Hepatic stellate cell (primary cell): ENCODE data around the gene AK9.
"Not testable (repeated sequence)": the region's sequence is repeated elsewhere in the genome, so short reads cannot be mapped to it uniquely, and the experiment has no call there.

Experiments
- DNase-seq: peaks from one replicate; pipeline ENCODE4 v3.0.0; 2011; ENCODE audit warnings: low spot score

The AK9 gene

DNA sequence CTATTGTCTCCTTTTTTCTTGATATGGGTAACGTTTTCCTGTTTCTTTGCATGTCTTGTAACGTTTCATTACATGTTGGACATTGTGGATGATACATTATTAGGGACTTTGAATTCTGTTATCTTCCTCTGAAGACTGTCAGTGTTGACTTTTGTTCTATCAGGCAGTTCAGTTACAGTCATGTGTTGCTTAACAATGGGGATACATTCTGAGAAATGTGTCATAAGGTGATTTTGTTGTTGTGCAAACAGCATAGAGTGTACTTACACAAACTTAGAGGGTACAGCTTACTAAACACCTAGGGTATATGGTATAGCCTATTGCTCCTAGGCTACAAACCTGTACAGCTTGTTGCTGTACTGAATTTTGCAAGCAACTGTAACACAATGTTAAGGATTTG, 64.7 kb downstream of the AK9 start:
- DNase-seq, result no peak

DNA sequence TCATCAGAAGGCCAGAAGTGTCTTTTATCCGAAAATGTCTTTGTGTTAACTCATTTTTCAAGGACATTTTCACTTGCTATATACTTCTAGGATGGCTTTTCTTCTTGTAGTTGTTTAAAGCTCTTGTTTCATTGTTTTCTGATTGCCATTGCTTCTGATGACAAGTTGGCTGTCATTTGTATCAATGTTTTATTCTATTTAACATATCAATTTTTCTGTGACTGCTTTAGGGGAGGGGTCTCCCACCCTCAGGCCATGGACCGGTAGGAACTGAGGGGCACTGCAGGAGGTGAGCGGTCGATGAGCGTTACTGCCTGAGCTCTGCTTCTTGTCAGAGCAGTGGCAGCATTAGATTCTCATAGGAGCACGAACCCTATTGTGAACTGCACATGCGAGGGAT, 65.8 kb downstream of the AK9 start:
- no peak for DNase-seq

DNA sequence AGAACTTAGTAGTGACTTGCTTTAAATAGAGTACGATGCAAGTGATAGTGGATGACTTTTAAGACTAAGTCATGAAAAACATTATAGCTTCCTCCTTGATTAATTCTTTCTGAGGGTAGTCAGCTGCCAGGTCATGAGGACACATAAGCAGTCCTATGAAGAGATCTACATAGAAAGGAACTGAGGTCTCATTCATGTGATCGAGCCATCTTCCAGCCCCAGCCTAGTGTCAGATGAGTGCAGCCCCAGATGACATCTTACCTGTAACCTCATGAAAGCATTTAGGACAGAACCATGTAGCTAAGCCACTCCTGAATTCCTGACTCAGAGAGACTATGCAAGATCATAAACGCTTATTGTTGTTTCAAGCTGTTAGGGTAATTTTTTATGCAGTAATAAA, 67.7 kb downstream of the AK9 start:
- no peak for DNase-seq

DNA sequence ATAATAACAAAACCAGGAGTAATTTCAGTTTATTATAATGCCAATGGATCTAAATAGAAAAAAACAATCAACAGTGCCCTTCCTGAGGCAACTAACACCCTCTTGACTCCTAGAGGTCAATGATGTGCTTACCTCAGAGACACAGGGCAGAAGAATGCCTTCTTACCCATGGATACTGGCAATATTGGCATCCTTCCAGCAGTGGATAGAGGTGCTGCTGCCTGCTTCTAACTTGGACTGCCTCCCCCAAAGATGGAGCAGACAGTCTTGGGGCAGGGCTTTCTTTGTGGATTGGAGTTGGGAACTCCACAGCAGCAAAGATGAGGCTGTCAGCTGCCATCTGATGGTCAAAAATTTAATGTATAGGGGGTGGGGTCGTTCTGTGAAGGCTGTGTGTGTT, 78.7 kb downstream of the AK9 start:
- no peak for DNase-seq

DNA sequence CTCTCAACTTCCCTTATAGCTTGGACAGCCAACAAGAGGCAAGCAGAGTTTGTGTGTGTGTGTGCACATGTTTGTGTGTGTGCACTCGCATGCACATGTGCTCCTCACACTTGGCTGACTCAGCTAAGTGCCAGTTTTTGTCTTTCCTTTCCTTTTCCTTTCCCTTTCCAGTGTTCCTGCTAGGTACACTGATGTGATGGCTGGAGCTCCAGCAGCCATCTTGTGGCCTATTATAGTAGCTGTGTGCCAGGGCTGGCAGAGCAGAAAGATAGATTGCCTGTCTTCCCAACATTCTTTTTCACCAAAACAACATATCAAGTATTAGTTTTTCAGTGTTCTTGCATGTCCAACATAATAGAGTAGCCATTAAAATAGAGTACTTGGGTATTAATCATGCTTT, 79.5 kb downstream of the AK9 start:
- DNase-seq, result no peak

DNA sequence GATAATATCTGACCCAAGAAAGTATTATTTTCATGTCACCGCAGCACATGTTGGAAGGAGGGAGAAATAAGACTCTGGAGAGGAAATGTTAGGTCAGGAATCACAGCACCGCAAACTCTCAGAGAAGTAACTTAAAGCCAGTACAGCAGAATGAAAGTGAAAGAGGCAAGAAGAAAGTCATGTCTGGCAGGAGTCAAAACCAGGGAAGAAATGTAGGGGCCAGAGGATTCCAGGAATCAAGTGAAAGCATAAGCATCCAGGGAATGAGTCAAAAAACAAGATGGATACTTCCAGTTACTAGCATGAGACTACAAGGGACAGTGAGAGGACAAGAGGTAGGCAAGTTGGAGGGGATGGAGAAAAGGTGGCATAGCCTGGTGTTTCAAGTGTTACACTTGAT, 80.4 kb downstream of the AK9 start:
- peak; percentile 17 for DNase-seq

DNA sequence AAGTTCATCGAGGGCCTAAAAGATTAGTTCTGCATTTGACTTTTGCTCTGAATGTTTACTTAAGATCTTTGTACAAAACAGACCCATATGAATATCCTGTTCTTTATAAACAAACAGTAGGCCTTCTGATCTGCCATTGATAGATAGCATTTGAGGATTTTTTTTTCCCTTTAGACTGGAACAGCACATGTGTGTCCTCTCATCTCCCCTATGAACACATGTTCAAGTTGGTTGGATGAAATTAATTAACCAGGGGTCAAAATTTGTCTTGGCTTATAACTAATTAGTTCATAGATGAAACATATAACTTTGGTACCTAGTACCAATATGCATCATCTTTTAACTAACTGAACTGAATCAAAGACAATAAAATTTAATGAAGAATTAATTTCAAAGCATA, 81.3 kb downstream of the AK9 start:
- DNase-seq, result no peak

DNA sequence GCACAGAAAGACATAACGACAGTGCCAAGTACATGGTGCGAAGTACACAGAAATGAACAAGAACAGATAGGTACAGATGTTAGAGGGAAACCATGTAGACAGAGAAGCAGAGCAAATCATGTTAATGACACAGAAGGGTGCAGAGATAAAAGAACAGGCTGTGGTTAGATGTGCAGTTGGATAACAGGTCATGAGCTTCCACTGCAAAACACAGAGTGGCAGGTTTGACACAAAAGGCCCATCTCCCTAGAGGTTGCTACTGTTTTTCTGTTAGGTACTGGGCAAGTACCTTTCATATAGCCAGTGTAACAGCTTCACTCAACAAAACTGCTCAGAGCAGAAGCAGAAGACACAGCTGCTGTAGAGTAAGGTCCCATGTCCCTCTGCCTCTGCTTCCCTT, 84.6 kb downstream of the AK9 start:
- DNase-seq, result no peak

DNA sequence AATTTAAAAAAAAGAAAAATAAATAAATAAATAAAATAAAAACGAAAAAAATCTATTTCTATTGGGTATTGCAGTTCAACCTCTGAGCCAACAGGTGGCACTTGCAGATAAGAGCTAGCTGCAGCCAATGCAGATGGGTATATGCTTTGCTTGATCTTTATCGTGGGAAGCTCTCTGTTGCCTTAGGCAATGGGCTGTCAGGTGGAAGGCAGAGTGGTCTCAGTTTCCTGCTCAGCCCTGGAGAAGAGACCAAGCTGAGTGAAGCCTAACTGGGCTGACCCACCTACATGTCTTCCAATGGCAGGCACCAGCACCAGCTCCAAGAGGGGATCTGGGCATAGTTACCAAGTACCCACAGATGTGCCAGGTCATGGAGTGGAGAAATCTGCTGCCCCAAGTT, 95.0 kb downstream of the AK9 start:
- peak; percentile 28 for DNase-seq

DNA sequence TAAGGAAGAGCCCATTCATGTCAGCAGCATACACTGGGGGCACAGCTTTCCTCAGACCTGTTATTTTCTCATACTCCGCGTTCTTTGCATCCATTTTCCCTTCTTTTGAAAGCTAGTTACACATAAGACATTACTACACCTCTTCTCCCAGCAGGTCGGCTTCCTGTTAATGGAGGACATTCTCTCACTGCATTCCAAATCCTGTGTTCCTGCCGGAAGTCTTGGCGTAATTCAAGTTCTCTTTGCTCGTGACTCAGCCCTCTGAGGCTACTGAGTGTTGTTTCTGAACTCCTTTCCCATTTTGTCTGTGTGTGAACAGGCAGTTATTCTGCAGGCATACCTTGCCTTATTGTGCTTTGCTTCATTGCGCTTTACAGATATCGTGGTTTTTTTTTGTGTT, 110.5 kb downstream of the AK9 start:
- no peak for DNase-seq

DNA sequence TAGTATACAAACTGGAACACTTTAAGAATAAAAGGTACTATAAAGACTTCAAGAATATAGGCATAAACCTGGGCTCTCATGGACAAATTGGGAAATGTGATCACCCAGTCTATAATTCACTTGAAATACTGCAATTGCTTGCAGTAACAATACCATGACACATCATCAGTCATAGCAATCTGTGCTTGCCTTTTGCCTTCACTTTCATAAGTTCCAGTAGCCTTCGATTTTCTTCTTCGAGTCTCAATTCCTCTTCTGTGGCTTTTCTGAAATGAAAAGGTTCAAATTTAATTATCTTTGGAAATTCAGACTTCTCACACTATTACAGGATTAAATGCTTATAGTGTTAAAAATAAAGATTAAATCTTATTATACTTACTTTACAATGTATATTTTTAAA, 111.6 kb downstream of the AK9 start:
- no peak for DNase-seq

DNA sequence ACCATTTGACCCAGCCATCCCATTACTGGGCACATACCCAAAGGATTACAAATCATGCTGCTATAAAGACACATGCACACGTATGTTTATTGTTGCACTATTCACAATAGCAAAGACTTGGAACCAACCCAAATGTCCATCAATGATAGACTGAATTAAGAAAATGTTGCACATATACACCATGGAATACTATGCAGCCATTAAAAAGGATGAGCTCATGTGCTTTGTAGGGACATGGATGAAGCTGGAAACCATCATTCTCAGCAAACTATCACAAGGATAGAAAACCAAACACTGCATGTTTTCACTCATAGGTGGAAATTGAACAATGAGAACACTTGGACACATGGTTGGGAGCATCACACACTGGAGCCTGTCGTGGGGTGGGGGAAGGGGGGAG, 121.1 kb downstream of the AK9 start:
- DNase-seq, result not testable (repeated sequence)

DNA sequence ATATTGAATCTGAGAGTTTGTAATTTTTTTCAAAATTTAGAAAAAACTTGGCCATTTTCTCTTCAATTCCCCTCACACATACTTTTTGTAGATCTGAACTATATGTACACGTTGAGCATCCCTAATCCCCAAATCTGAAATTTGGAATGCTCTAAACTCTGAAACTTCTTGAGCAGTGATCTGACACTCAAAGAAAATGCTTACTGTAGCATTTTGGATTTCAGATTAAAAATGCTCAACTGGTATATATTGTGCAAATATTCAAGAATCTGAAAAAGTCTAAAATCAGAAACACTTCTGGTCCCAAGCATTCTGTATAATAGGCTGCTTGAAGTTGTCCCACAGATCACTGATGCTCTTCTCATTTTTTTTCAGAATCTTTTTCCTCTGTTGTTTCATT, 129.2 kb downstream of the AK9 start:
- DNase-seq, result no peak

DNA sequence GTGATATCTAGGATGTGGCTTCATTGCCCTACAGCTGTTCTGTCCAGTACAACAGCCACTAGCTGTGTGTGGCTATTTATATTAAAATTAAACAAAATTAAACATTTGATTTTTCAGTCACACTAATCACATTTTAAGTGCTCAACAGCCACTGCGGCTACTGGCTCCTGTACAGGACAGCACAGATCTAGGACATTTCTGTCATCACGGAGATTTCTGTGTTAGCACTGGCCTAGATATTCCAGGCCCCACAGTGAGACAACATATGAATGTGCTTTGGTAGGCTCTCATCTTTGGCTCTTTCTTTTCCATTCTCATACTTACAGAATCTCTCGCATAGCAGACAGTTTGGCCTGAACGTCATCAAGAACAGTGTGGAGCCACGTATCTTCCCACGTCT, 159.6 kb downstream of the AK9 start:
- DNase-seq, result no peak

DNA sequence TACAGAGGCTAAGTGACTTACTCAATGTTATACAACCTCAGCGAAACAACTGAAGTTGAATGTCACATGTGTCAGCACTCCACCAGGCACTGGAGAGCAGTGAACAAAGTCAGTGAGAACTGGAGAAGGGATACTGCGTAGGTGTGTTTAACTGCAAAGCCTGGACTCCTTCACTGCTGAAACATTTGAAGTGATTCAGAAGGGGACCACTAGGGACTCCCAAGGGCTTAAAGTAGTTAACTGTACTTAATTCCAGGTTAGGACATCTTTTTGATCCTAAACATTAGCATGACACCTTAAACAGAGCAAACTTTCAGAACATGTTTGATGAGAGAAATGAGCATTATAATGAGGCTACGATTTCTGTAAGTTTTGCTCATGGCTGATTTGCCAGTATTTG, 163.0 kb downstream of the AK9 start:
- DNase-seq, result no peak

DNA sequence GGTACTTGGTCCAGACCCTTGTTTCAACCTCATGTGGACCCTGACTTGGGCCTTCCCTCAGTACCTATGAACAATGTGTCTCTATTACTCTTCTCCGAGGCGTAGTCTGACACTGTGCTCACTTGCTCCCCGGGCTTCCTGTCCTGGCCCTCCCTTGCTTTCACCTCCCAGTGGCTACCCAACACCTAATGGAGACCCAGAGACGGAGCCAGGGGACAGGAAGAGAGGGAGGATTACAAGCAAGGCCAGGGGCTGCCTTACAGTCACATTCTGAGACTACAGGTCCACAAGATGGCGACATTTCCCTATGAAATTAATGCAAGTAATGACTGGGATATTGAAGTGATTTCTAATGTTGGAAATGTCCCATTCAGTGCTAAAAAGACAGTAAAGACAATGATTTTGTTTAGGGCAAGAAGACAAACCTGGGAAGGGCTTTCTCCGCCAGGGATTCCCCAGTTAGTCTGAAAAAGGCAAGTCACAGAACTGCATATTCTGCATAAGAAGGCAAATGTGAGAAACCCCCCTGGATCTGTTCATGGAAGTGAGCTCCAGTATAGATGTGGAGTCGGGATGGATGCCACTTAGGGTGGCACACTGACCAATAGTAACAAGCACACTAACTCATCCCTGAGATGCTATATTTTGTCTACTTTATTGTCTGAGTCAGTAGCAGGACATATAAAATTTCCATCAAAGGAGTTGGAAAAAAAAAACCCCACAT, 163.9 kb downstream of the AK9 start:
- peak; percentile 16 for DNase-seq

DNA sequence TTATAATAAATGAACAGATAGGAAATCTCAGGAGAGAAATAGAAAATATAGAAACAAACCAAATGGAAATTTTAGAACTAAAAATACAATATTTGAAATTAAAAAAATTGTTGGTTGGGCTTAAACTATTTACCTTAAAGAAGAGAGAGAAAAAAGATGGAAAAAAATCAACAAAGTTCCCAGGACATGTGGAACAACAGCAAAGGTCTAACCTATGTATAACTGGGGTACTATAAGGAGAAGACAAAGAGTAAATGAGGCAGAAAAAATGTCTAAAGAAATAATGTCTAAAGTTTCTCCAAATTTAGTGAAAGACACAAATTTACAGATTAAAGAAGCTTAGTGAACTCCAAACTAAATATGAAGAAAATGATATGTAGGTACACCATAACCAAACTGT, 166.9 kb downstream of the AK9 start:
- no peak for DNase-seq

DNA sequence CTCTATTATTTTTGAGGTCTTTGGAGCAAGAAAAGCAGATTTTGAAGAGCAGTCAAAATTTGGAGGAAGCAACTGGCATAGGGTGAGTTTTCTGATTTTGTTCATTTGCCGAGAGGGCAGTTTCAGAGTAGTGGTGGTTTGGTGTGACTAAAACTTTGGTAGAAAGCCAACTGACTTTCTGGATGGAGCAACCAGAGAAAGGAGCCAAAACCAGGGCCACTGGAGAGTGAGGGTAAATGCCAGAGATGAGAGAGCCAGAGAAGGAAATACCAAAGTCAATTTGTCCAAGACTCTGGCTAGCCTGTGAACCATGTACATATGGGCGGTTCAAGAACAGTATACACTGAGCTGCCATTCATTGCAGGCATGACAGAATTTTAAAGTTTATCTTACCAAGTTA, 167.5 kb downstream of the AK9 start:
- no peak for DNase-seq

DNA sequence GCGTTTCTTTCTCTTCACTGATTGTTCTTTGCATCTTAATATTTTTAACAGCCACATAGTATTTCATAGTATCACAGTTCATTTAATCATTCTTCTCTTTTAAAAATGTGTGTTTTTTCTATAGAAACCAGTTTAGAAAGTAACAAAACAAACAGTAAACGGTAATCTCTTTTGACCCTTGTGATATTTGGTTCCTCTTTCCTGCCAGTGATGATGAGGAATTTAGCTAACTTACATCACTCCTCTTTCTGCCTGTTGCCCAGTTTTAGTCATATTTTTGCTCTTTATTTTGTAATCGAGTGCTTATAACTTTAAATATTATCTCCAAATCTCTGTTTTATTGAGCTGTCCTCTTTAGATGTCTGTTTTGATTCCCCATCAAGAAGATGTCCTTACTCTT, 169.9 kb downstream of the AK9 start:
- no peak for DNase-seq

DNA sequence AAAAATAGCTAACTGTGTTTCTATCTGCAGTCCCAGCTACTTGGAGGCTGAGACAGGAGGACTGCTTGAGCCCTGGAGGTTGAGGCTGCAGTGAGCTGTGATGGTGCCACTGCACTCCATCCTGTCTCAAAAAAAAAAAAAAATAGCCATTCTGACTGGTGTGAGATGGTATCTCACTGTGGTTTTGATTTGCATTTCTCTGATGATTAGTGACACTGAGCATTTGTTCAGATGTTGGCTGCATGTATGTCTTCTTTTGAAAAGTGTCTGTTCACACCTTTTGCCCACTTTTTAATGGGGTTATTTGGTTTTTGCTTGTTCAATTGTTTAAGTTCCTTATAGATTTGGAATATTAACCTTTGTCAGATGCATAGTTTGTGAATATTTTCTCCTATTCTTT, 171.4 kb downstream of the AK9 start:
- not testable (repeated sequence) for DNase-seq

DNA sequence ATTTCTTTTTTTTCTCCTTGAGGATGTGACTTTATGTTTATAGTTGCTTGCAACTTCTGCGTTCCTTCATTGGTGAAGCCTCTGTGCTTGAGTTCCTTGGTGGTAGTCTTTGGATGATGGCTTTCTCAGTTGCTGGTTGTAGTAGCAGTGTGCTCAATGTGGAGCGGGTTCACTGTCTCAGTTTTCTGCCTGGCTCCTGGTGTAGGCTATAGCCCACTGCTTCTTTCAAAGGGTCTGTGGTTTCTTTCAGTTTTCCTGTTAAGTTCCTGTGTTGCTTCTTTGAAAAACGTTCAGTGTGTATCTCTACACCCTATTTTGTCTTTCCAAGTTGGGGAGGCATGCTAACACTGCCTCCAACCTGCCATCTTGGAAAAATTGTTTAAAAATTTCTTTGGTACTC, 174.1 kb downstream of the AK9 start:
- DNase-seq, result no peak

DNA sequence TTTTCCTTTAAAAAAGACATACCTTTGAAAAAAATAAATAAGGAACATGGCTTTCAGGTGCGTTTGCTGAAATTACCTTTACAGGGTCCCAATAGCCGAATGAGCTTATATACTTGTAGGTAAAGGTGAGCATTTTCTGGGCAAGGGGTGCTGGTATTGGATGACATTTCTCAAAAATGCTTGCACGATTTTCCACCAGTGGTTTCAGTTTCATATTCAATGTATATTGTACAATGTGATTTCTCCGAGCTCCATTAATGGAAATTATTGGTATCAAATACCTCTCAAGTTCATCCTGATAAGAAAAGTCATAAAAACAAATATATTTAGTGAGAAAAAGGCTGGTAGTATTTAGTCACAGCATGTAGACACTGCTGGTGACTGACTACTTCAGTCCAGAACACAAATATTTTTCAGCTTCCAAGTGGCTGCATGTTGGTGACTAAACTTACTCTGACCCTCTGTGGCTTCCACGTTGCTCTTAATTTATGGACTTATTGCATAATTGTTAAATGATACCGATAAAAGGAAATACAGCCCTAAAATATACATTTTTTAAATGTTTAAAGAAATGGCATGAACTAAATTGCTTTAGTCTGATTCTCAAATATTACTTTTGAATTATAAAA, 175.1 kb downstream of the AK9 start:
- no peak for DNase-seq

DNA sequence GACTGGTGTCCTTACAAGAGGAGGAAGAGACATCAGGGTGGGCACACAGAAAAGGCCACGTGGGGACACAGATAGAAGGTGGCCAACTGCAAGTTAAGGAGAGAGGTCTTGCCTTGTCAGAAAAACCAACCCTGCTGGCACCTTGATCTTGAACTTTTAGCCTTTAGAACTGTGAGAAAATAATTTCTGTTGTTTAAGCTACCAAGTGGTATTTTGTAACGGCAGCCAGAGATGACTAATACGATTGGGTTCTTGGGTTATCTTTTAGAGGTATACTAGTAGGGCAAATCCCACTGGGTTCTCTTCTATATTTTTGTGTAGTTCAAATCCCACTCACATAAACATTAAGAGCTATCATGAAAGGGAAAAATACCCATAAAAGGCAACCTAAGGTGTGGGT, 176.1 kb downstream of the AK9 start:
- DNase-seq, result no peak

DNA sequence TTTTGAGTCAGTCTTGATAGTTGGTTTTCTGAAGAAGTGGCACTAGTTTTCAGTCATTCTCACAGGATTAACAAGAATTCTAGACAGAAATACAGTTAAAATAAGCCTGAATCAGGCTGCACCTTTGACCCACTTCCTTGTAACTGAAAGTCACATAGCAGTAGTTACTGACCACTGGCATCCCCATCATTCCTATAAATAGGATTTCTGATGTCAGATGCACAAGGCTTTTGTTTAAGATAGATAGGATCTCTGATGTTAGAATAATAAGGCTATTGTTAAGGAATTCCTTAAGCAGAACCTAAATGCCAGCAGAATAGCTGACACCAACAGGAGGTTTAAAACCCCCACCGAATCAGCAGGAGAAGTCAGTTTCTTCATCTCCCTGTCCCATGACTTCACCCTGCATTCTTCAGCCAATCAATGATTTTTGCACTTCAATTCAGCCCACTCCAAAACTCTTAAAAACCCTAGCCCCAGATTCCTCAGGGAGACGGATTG, 177.4 kb downstream of the AK9 start:
- DNase-seq, result peak; percentile 16
